ENCODE measurements around the gene GRM4.

GRCh38 chr6:34090935-34091334 lies 55.0 kb downstream of the GRM4 start:
- no peak for TF ChIP-seq GATA2 (IDR thresholded peaks at IDR 0.05; ENCODE audit: low read depth, low read length)
- TF ChIP-seq GATA3 (IDR thresholded peaks at IDR 0.05; ENCODE audit: low read depth, low read length): no peak
